Nasal cavity respiratory epithelium epithelial cell of viscerocranial mucosa (primary cell): ENCODE data around the gene RNF151. TPM values are rescaled to one million over a fixed set of nuclear protein-coding genes. Genes with fewer than 3 reads are reported as not detected.

ENCODE experiments used
- total RNA-seq: library from RNA; depleted of rRNA; stranded (reverse); fragments of >200 nt; gene quantifications from 2 replicates; pipeline ENCODE4 v1.2.3, GENCODE V29; 2014

Gene RNF151, protein sequence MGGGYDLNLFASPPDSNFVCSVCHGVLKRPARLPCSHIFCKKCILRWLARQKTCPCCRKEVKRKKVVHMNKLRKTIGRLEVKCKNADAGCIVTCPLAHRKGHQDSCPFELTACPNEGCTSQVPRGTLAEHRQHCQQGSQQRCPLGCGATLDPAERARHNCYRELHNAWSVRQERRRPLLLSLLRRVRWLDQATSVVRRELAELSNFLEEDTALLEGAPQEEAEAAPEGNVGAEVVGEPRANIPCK
- total RNA-seq, result not detected in 2 replicates

DNA sequence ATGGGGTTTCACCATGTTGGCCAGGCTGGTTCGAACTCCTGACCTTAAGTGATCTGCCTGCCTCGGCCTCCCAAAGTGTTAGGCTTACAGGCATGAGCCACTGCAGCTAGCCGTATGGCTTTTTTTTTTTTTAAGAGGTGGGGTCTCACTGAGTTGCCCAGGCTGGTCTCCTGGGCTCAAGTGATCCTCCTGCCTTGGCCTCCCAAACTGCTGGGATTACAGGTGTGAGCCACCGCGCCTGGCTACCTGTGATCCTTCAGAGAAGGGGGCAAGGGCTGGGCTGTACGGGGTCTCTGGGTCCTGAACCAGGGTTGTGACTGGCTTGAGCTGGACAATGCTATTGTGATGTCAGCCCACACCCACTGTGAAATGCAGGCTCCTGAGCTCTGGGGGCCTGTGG is at the start of gene RNF151:
TSS of gene RNF151 (plus strand) at position 397 of the 400 bp plus-strand sequence. CDS start 26 bp downstream, outside the sequence.

DNA sequence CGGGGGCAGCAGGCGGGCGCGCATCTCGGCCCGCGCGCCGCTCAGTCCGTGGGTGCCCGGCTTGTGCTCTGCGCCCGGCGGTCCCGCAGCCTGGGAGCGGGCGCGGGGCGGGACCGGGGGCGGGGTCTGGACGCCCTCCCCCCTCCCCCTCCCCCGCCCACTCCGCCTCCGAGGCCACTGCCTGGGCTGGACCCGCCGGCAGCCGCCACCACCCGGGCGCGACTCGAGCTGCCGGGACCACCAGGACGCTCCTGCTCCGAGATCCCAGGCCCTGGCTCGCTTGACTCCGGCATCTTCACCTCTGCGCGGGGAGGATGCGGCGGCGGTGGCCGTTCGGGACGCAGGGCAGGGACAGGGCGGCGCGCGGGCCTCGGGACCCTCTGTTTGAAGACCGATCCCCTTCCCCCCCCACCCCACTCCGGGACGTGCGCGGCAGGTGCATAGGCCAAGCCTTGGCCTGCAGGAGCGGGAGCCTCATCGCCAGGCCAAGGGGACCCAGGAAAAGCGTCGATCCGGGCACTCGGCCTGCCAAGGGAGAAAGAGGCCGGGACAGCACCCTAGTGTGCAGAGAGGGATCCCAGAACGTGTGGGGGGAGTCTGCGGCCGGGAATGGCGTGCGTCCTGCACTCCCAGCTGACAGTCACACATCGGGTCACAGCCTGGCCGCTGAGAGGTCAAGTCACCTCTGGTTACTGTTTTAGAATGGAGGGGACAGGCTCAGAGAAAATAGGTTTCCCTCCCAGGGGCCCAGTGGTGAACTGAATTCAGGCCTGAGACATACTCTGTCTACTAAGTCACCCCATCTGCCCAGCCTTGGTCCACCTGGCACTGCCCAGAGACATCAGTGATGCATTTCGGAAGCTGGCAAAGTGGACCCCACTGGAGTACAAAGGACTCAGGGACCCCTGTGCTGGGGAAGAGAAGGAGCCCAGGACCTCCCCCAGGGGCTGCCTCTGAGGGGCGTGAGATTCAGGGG is 48.0 kb upstream of the RNF151 start, which contains the start of gene HS3ST6:
TSS of gene HS3ST6 (minus strand) at position 65 of the 976 bp plus-strand sequence. CDS start 92 bp downstream, outside the sequence.

DNA sequence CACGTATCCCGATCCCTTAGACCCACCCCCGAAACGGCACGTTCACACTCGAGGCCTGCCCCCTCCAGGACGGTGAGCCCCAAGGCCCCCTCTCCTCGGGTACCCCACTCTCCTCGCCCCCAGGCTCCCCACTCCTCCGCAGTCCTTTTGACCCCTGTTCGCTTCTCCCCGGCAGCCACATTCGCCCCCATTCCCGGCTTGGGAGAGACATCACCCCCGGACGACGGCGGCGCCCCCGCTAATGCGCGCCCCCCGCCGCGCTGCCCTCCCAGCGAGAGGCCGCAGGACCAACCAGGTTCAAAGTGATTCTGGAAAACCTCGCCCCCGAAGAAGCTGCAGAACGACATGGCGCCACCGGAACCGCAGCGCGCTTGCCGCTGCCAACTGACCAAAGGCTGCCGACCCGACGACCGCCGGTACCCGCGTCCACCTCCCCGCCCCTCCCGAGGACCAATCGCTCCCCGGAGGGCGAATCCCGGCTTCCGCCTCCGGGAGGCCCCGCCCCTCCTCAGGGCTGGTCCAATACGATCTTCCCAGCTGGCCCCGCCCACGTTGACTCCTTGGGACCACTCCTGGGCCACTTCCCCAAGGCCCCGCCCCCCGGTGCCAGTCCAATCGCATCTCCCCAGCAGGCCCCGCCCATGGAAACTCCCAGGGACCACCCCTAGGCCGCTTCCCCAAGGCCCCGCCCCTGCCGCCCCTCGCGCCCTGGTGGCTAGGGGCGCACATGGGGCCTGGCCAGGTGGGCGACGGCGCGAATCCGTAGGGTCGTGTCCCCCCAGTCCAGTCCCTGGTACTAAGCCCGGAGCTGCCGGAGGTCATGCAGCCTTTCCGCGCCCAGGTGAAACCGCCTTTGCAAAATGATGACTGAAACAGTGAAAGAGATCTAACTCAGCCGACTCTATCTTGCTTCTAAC is 23.6 kb upstream of the RNF151 start, which contains the start of gene MSRB1:
TSS of gene MSRB1 (minus strand) at position 390 of the 917 bp plus-strand sequence. CDS start at position 347, 43 bp downstream.

DNA sequence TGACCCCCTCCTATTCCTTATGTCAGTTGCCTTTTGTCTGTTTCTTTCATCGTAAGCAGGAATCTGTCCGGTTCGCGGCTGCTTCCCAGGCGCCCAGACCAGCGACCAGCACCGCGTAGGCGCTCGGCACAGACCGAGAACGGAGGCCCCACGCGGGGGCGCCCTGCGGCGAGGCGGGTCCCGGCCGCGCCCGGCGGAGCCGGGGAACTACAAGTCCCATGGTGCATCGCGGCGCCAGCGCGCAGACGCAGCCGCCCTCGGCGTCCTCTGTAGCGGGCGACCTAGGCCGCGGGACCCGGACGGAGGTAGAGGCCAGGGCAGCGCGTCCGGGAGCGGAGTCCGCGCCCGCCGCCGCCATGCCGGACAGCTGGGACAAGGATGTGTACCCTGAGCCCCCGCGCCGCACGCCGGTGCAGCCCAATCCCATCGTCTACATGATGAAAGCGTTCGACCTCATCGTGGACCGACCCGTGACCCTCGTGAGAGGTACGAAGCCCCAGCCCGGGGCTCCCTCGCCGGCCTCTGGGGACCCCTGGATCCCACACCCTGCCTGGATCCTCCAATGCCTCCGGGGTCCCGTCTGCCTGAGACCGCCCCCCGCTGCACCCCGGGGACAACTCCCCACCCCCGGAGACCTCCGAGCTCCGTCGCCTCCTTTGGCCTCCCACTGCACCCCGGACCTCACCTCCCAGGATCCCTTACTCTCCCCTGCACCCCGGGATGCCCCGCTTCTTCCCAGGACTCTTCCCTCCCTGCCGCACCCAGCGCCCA is 7.2 kb upstream of the RNF151 start, which contains the start of gene NDUFB10:
TSS of gene NDUFB10 (plus strand) at position 270 of the 771 bp plus-strand sequence. CDS start at position 357, 87 bp downstream.

DNA sequence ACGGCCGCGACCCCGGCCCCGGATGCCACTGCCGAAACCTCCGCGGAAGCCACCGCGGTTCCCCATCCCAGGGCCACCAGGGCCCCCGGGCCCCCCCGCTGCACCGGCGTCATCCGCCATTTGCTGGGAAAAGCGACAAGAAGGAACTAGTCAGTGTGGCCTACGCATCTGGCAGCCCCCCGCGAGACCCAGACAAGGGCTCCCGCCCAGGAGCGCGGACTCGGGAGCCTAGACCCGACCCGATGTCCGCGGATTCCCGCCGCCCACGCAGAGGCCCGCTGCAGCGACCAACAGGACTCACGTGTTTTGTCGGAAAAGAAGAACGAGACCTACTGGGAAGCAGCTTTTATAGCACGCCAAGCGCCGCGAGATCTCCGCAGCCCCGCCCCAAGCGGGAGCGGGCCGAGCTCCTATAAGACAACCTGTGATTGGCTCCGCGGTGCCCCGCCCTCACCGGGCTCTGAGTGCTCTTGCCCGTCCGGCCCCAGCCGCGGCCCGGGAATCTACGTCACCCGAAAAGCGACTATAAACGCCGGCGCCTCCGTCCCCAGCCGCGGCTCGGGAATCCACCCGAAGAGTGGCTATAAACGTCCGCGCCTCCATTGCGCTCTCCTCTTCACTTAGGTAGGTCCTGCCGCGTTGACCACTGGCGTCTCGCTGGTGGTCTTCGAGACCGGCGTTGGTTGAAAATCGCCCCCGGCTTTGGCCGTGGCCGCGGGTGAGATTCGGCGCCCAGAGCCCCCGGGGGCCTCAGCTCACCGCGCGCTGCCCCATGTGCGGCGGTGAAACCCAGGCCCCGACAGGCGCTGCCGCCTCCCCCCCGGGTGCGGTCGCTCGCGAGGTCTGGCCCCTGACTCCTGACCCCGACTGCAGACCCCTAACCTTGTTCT is 1.9 kb upstream of the RNF151 start, which contains the start of gene RPS2:
TSS of gene RPS2 (minus strand) at position 321 of the 890 bp plus-strand sequence. CDS start at position 120, 201 bp downstream.

DNA sequence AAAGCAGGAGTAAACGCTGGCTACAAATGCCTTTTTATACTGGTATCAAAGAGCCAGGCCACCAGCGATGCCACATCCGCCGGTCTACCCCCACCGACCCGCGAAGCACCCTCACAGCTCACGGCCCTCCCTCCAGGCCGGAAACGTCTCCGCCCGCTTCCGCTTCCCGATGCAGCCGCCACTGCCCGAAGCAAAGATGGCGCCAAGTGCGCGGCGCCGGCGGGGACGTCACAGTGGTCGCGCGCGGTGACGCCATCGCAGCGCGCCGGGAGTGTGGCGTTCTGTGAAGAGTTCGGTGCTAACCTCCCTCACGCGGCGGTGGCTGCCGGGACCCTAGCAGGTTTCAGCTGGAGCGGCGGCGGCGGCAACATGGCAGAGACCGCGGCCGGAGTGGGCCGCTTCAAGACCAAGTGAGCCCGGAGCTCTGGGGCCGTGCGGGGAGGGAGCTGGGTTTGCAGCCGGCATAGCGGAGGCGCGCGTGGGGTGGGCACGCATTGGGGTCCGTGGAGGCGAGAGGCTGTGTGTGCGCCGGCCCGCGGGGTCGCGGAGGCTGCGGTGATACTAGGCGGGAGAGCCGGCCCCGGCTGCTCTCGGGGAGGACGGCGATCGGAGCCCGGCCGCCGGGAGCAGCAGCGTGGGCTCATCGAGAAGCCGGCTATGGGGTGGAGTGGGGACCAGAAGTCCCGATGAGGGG is 5.3 kb downstream of the RNF151 start, which contains the start of gene TBL3:
TSS of gene TBL3 (plus strand) at position 258 of the 694 bp plus-strand sequence. CDS start at position 370, 112 bp downstream.

DNA sequence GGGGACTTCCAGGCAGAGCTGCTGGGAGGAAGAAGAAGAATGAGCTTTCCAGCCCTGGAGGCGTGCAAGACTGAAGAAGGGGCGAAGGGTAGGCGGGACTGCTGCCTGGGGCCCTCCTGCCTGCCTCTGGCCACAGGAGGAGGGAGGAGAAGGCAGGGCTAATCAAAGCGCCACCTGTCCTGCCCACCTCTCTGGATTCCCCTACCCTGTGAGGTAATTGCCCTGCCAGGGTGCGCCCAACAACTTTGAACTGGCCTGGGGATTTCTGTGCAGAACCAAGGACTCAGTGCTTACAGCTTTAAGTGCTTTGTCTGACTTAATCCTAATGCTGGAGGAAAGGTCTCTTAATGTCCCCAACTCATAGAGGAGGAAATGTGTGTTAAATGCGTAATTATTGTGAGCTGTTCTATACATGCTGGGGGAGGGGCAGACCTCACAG is 14.8 kb downstream of the RNF151 start, which contains the start of gene NOXO1:
TSS of gene NOXO1 (minus strand) at position 72 of the 439 bp plus-strand sequence. CDS start 290 bp downstream, outside the sequence.

DNA sequence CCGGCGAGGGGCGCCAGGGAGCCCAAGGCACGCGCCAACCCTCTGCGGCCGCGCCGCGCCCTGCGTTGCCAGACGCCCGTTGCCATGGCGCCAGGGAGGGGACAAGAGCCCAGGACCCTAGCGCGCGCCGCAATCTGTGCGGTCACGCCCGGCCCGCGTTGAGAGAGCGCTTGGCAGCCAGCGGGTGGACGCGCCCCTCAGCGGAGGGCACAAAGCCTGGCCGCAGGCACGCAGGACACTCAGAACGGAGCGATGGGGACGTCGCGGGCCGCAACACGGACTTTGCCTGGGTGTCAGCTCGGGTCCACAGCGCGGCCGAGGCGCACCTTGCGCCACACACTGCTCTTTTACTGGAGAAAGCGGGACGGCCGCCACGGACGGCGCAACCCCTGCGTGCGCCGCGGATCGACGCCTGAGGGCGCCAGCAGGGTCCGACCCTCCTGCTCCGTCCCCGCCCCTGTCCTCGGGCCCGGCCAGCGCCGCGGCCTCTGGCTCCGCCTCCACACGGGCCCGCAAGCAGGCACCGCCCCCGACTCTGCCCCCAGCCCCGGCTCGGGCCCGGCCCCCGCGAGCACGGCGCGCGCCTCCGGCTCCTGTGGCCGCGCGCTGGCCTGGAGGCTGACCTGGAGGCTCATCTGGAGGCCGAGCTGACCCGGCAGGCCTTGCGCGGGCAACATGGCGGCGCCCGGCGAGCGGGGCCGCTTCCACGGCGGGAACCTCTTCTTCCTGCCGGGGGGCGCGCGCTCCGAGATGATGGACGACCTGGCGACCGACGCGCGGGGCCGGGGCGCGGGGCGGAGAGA is 17.1 kb downstream of the RNF151 start, which contains the start of gene GFER:
TSS of gene GFER (plus strand) at position 650 of the 803 bp plus-strand sequence. CDS start at position 676, 26 bp downstream.

DNA sequence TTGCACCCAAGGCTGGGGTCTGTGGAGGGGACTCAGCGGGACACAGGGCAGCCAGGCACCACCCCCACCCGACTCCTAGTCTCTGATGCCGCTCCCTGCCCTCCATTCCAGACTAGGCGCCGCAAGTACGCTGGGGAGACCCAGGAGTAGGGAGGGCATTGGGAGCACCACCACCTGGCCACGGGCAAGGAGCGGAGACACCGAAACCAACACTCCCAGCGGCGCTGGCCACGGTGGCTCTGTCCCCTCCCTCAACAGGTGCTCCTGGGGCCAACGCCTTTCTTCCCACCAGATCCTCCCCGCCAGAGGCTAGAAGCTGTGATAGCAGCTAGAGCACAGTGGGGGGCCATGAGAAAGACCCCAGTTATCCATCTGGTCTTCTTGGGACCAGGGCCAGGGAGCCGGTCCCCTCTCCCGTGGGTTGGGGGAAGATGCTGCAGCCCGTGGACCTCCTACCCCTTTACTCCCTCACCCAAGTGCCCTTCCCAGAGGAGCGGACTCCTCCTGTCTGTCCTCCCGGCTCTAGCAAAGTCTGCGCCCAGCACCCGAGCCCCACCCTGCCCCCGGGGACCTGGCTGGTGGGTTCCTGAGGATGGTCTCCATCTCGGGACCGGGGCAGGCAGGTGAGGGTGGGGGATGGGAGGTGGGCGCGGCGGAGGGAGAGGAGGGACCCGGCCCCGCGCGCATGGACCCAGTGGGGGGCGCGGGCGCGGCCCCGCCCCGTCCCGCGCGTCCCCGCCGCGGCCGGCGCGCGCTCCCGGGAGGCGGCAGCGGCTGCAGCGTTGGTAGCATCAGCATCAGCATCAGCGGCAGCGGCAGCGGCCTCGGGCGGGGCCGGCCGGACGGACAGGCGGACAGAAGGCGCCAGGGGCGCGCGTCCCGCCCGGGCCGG is 22.8 kb downstream of the RNF151 start, which contains the start of gene SYNGR3:
TSS of gene SYNGR3 (plus strand) at position 762 of the 892 bp plus-strand sequence. CDS start 133 bp downstream, outside the sequence.

DNA sequence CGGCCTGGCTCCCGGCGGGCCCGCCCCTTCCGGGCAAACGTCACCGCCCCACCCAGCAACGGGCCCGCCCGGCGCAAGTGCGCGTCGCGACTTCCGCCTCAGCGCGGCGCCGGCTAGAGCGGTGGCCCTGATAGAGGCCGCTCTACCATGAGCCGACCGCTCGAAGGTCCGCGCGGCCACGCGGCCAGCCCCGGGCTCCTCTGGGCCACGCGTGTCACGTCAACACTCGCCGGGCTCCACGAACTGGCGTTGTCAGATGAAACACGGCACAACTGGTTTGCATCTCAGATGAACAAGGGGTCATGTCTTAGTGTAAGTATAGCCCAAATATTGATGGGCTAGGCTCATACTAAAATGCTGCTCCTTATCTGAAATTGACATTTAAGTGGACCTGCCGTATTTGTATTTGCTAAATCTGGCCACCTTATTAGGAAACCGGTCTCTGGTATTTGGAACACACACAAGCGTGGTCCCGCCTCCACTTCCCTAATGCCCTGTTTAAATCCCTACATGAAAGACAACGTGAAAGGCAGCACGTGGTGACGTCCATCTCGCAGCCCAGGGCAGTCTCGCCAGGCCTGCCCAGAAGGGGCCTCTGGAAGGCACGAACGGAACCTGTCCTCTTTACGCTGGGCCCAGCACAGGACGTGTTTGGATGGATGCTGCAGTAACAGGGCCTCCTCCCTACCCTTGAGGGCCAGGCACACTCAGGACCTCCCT is 43.3 kb downstream of the RNF151 start, which contains the start of gene ZNF598:
TSS of gene ZNF598 (minus strand) at position 31 of the 720 bp plus-strand sequence.

Other genes starting within 250 kb of the RNF151 start
- 29.6 and 59.5 TPM in 2 replicates for gene NME3, start 195.3 kb upstream of the RNF151 start, total RNA-seq
- gene EME2, start 194.0 kb upstream of the RNF151 start, total RNA-seq, result 8.9 and 14.9 TPM in 2 replicates
- 50.8 and 76.9 TPM in 2 replicates for gene MRPS34, start 193.7 kb upstream of the RNF151 start, total RNA-seq
- gene SPSB3, start 184.3 kb upstream of the RNF151 start, total RNA-seq, result 35.5 TPM in 2 replicates
- 48.6 and 66.3 TPM in 2 replicates for gene NUBP2, start 183.9 kb upstream of the RNF151 start, total RNA-seq
- gene IGFALS, start 173.2 kb upstream of the RNF151 start, total RNA-seq, result under 0.01 TPM in 1 of 2 replicates, not detected in the other
- gene HAGH, start 140.0 kb upstream of the RNF151 start, total RNA-seq, result 56.7 and 77.9 TPM in 2 replicates
- gene FAHD1, start 139.7 kb upstream of the RNF151 start, total RNA-seq, result 83.4 and 95.7 TPM in 2 replicates
- gene MEIOB, start 94.7 kb upstream of the RNF151 start, total RNA-seq, result 0.07 TPM in 1 of 2 replicates, not detected in the other
- 0.34 and 0.50 TPM in 2 replicates for gene HS3ST6, start 48.4 kb upstream of the RNF151 start, total RNA-seq
- 6.8 and 7.3 TPM in 2 replicates for gene MSRB1, start 23.7 kb upstream of the RNF151 start, total RNA-seq
- under 0.01 TPM in 1 of 2 replicates, not detected in the other for gene RPL3L, start 12.2 kb upstream of the RNF151 start, total RNA-seq
- gene NDUFB10, start 7.3 kb upstream of the RNF151 start, total RNA-seq, result 158 and 171 TPM in 2 replicates
- gene RPS2, start 2.0 kb upstream of the RNF151 start, total RNA-seq, result 2,006 and 6,295 TPM in 2 replicates
- 50.2 and 57.3 TPM in 2 replicates for gene TBL3, start 5.2 kb downstream of the RNF151 start, total RNA-seq
- gene NOXO1, start 14.6 kb downstream of the RNF151 start, total RNA-seq, result 0.28 and 1.7 TPM in 2 replicates
- gene GFER, start 17.3 kb downstream of the RNF151 start, total RNA-seq, result 9.0 and 14.0 TPM in 2 replicates
- gene SYNGR3, start 23.1 kb downstream of the RNF151 start, total RNA-seq, result 1.1 and 4.4 TPM in 2 replicates
- gene ZNF598, start 43.0 kb downstream of the RNF151 start, total RNA-seq, result 47.8 and 68.7 TPM in 2 replicates
- under 0.01 TPM in 1 of 2 replicates, not detected in the other for gene NPW, start 52.9 kb downstream of the RNF151 start, total RNA-seq
- 10.3 and 19.8 TPM in 2 replicates for gene NHERF2, start 60.0 kb downstream of the RNF151 start, total RNA-seq
- 17.4 and 21.2 TPM in 2 replicates for gene NTHL1, start 81.0 kb downstream of the RNF151 start, total RNA-seq
- 19.8 and 53.7 TPM in 2 replicates for gene TSC2, start 81.1 kb downstream of the RNF151 start, total RNA-seq
- 89.5 and 226 TPM in 2 replicates for gene PKD1, start 169.0 kb downstream of the RNF151 start, total RNA-seq
- gene RAB26, start 181.8 kb downstream of the RNF151 start, total RNA-seq, result 0.28 and 0.34 TPM in 2 replicates
- 57.1 and 81.6 TPM in 2 replicates for gene TRAF7, start 188.9 kb downstream of the RNF151 start, total RNA-seq
- gene CASKIN1, start 229.7 kb downstream of the RNF151 start, total RNA-seq, result 0.34 and 1.6 TPM in 2 replicates
- gene MLST8, start 238.6 kb downstream of the RNF151 start, total RNA-seq, result 23.9 and 25.3 TPM in 2 replicates
- 1.0 and 2.1 TPM in 2 replicates for gene BRICD5, start 244.0 kb downstream of the RNF151 start, total RNA-seq
- 7.2 and 8.0 TPM in 2 replicates for gene PGP, start 248.0 kb downstream of the RNF151 start, total RNA-seq